Stimulated activated CD8-positive, alpha-beta memory T cell treated with anti-CD3 and anti-CD28 coated beads, Interleukin-4, amount 100 ng/mL, for 24 hours (primary cell): Measurements from ENCODE around the gene TNFAIP1.
"Not testable (repeated sequence)": the region's sequence is repeated elsewhere in the genome, so short reads cannot be mapped to it uniquely, and the experiment has no call there.

Source experiments
- DNase-seq: peaks from one replicate; pipeline ENCODE4 v3.0.0-alpha.2; 2020; ENCODE audit warnings: low read depth

Gene TNFAIP1

DNA sequence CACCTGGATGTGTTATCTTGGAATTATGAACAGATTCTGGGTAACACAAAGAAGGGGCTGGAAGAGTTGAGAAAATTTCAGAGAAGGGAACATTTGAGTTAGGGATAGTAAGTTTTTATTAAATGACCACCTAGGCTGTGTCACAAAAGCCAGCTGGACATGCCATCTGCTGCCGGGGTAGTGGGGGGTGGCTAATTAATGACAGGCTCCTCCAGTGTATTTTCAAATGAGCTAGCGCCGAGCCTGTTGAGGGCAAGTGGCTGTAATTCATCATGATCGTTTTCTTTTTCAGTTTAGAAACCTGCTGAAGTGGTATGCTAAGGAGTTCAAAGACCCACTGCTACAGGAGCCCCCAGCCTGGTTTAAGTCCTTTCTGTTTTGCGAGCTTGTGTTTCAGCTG, 10.3 kb upstream of the TNFAIP1 start:
- no peak for DNase-seq

DNA sequence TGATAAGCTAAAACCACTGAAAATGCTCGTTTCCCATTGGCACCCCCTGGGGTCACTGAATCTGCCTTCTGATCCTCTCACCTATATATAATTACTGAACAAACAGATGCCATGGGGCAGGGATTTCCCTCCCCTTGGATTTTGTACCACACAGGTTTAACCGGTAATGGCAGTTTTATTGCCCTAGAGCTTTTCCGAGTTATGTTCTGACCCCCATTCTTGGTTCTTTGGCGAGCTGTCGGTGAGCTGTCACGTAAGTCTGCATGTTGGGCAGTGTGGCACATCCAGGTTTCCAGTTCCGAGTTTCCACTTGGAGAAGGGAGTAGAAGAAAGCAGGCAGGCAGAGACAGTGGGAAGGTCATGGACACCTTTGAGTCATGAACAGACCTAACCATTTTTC, 9.4 kb upstream of the TNFAIP1 start:
- DNase-seq: no peak

DNA sequence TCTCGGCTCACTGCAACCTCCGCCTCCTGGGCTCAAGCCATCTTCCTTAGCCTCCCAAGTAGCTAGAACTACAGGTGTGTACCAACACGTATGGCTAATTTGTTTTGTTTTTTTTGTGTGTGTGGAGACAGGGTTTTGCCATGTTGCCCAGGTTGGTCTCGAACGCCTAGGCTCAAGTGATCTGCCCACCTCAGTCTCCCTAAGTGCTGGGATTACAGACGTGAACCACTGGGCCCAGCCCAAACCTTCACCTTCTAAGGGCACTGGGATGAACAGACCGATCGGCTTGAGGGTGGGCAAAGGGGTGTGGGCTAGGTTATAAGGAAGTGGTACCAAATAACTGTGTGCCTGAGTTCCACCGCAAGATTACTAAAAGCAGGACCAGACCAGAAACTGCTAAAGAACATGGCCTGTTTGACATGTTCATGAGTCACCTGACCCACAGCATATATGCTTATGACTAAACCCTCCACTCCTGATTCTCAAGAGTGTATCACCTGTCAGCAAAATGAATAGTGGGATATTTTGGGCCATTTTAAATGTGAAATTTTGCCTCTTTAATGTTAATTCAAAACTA, 8.4 kb upstream of the TNFAIP1 start:
- DNase-seq: no peak

DNA sequence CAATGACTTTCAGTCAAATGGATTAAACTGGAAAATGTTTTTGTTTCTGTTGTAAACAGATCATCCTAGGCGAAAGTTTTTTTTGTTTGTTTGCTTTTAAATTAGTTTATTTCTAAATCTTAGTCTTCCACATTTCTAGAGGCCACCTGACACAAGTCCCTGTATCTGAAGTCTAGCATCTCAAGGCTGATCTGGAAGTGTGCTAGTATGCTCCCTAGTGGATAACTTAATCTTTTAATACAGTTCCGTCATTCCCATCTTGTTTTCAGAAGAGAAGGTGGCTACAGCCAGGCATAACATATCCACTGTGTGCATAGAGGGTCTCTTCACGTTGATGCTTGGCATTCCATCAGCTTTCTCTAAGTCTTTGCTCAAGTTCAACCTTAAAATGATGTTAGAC, 7.9 kb upstream of the TNFAIP1 start:
- DNase-seq: no peak

DNA sequence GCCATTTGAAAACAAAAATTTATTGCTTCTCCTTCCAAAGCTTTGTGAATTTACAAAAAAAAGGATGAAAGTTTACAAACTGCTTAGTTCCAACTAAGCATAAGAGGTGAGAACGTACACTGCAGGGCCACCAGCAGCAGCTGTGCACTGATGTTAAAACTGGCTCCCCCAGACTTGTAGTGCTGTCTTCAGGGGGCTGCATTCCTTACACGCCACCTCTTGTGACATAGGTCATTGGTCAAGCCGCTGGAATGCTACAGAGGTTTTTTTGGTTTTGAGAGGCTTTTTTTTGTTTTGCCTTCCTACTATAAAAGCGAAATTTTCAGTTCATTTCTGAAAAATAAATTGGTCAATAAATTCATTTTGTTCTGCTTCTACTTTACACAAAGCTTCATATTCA, 7.2 kb upstream of the TNFAIP1 start:
- DNase-seq: no peak

DNA sequence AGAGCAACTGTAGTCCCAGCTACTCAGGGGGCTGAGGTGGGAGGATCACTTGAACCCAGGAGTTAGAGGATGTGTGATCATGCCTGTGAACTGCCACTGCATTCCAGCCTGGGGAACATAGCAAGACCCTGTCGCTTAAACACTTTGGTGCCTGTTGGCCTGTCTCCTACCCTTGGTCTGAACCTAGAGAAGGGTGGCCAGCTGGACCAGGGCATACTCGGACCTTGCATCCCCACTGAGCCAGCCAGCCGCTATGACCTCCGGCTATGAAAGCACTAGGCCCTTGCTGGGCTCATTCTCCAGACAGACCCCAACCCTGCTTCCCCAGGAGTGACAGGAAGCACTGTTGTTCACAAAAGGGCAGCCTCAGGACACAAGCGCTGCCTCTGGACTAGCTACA, 4.9 kb upstream of the TNFAIP1 start:
- no peak for DNase-seq

DNA sequence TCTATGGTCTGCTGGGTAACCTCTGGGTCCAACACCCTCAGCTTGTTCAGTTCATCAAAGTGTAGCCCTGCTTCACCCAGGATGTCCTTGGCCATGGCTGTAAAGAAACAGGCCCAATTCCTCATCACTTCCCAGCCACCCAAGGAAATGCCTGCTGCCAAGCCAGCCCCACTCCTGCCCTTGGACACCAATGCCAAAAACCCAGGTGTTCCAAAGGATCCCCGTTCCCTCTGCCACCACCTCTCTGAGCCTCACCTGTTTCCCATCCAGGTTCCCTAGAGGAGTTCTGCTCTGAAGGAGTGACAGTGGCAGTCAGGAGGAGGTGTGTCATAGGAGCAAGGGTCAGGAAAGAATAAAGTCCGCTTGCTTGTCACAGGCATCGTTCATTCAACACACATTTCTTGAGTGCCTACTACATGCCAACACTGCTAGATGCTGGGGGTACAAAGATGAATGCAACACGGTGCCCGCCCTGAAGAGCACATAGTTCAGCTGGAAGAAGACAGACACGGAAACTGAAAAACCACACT, 3.6 kb upstream of the TNFAIP1 start:
- DNase-seq: no peak

DNA sequence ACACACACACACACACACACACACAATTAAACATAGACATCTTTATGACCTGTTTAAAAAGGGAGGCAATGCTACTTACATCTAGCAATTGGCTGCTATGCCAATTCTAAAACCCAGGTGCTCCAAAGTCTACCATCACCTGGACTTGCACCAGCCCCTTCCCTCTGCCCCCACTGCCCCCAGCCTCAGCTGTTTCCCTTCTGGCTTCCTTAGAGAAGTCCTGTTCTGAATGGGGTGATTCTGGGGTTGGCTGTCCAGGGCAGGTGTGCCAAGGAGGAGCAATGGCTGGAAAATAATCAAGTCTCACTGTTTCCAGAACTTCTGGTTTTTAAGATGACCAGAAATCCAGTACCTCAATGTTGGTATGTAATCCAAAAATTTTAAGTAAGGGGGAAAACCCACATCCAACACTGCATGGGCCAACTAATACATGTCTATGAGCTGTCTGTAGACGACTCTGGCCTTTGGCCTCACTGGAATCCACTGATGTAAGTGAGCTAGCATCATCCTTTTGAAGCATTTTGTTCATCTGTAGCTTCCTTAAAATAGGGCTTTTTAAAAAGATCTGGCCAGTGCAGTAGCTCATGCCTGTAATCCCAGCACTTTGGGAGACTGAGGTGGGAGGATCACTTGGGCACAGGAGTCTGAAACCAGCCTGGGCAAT, 2.3 kb upstream of the TNFAIP1 start:
- no peak for DNase-seq

DNA sequence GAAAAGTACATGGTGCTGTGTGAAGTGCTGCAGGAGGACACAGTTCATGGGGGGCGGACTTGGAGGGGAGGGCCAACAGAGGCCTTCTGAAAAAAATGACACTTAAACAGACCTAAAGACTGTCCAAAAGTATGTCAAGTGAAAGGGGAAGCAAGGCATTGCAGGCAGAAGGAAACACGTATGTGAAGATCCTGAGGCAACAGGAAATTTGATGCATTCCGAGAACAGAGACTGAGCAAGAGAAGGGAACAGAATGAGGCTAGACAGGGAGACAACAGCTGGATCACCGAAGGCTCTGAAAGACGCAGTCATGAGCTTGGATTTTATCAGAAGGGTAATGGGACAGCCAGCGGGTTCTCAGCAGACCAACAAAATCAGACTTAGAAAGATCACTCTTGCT, 1.4 kb upstream of the TNFAIP1 start:
- DNase-seq: no peak

DNA sequence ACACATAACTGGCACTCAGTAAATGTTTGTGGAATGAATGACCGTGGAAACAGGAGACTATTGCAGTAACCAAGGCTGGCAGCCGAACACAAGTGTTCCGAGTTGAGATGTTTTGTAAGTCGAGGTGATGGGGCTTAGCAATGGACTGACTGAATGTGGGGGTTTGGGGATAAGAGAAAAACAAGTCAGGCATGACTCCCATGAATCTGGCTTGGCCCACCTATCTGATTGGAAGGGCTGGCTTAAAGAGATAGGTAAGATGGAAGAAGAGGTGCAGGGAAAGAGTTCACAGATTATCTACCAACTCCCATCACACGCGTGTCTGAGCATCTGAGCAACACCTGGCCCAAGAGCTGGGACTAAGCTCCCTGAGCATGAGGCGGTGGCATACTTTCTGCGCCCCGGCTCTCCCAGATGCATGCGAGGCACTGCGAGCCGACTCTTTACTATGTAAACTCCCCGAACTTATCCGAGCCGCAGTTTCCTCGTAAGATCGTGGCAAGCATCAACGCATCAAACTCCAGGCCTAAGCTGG, 828 bp upstream of the TNFAIP1 start:
- DNase-seq: no peak

DNA sequence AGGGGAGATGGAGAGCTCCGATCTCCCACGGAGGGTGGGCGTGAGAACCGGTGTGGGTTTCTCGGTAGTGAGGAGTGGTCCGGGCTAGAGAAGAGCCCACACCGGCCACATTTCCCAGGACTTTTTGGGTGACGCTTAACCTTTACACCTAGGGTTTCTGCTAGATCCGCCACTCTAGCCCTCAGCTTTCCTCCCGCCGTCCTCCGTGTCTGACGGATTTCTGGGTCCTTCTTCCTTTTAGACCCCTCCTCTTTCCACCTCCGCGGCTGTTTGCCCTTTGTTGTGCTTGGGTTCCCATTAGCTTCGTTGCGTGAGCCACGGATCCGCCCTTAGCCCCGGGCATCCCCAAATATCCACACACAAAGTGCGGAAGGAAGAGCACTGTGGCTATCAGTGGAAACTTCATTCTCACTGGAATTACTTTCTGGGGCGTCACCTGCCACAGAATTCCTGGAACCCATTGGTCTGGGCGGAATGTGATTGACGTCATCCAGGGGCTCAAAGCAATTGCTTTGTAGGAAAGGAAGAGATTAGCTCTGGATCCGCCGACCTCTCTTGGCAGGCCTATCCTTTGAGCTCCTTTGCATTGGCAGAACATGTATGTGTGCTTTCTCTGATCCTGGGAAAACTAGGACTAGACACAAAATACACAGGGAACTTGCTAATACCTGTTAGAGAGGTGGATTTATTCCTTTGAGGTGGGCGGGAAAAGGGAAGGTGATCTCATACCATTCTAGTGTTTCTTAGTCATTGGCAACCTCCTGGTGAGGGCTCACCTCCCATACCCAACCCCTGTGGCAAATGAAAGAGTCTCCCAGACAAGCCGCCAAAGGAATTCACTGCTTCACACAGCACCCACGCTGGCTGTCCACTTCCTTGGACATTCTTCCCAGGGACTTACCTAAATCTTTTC, 654 bp downstream of the TNFAIP1 start:
- no peak for DNase-seq

DNA sequence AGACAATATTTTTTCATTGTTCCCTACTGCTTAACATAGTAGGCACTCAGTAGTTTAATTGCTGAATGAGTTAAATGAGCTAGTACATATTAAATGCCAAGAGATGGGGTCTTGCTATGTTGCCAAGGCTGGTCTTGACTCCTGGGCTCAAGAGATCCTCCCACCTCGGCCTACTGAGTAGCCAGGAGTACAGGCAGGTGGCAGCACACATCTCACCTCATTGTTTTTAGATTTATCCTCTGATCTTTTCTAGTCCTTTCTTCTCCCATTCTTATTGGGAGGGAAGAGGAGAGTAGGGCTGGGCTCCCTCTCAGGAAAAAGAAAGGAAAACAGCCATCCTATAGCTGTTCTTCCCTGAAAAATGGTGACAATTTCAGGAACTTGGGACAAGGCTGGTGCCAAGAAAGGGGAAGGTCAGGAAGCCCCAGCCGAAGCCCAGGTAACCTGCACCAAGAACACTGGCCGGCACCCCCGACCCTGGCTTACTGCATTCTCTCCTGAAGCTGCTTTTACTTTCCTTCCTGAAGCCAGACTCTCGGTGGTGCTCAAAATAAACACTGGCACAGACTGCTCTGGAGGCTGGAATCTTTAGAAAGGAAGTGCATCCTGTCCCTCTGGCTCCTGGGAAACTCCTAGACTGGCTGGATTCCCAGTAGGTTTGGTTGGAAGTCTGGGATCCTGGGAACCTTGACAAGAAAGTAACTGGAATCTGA, 2.7 kb downstream of the TNFAIP1 start:
- no peak for DNase-seq

DNA sequence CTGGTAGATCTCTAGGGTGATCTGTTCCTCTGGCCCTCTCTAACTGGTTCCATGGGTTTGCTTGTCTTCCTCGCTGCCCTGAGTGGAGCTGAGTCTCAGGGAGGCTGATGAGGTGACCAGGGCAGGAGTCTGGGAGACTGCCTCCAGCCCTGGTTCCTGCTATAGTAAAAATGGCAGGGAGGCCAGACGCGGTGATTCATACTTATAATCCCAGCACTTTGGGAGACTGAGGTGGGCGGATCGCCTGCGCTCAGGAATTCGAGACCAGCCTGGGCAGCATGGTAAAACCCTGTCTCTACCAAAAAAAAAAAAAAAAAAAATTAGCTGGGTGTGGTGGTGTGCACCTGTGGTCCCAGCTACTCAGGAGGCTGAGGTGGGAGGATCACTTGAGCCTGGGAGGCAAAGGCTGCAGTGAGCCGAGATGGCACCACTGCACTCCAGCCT, 3.2 kb downstream of the TNFAIP1 start:
- not testable (repeated sequence) for DNase-seq

DNA sequence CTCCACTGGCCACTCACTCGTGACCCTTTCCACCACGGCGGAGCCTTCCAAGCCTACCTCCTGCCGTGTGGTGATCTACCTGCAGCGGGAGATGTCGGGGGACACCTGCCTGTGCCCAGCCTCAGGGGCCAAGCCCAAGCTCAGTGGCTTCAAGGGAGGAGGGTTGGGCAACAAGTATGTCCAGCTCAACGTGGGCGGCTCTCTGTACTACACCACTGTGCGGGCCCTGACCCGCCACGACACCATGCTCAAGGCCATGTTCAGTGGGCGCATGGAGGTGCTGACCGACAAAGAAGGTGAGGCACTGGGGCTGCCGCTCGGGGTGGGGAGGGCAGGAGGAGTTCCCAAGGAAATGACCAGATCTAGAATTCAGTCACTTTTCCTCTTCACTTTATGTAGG, 3.9 kb downstream of the TNFAIP1 start:
- no peak for DNase-seq

DNA sequence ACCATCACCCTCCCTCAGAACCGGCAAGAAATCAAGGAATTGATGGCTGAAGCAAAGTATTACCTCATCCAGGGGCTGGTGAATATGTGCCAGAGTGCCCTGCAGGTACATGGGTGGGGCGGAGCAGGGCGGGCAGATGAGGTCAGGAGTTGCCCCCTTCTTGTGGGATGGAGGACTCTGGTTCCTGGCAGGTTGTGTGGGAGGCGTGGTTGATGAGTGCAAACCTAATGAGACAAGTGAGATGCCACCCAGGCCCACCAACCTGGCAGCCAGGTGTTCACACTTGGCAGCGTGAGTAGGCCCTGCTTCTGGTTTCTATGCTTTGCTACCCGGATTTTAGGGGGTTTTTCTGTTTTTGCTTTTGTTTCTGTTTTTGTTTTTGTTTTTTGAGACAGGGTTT, 4.8 kb downstream of the TNFAIP1 start:
- DNase-seq: no peak

DNA sequence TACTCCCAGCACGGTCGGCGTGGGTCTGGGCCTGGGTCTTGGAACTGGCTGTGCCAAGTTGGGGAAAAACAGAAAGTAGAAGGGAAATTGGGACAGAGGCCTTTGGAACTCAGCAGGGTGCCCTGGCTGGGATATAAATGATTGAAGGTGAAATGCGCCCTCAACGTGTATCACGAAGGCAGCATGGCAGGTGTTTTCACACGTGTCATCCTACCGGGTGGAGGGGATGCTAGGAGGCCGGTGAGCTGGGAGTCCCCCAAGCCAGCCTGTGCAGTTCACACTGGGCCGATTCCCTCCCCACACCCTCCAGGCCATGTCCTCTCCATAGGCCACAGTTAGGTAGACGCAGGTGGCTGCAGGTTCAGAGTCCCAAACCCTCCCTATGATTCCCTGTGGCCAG, 6.0 kb downstream of the TNFAIP1 start:
- DNase-seq: no peak

DNA sequence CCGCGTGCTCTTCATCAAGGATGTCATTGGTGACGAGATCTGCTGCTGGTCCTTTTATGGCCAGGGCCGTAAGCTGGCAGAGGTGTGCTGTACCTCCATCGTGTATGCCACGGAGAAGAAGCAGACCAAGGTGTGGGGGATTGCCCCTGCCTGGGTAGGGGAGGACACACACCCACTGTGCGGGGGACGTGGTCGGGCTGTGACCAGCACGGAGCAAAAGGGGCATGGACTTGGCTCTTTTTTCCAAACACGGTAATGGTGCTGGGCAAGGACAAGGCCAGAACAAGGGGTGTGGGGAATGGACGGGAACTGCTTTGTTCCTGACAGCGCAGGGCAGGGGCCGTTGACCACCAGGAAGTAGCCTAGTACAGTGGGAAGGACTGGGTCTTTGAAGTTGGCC, 6.8 kb downstream of the TNFAIP1 start:
- no peak for DNase-seq

DNA sequence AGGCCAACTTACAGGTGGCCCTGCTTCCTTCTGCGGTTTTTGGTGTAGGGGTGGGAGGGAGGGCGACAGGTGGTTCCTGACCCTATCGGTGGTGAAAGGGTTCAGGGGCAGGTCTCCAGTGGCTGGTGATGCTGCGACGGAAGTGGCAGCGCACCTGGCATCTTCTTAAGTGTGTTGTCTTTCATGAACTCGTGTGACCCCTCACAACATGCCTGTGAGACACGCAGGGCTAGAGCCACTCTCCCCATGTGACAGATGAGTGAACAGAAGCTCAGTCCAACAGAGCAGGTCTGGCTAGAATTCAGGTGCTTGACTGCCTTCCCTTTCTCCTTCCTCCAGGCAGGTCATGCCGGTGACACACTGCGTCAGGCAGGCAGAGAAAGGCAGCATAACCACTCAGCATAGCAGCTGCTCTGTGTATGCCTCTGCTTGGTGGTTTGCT, 8.0 kb downstream of the TNFAIP1 start:
- no peak for DNase-seq

DNA sequence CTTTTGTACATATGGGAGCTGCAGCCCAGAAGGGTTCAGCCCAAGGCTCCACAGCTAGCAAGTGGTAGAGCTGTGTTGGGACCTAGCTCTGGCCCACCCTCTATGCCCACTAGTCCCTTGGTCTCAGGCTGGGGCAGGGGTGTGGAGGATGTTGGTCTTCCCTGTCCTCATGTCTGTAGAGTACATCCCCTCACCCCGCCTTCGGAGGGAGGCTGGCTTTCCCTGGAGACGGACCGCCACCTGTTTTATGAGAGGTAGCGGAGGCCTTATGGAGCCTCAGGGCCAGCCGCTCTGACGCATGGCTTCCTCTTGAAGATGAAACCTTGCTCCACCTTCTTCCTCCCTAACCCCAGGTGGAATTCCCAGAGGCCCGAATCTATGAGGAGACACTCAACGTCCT, 8.4 kb downstream of the TNFAIP1 start:
- no peak for DNase-seq

DNA sequence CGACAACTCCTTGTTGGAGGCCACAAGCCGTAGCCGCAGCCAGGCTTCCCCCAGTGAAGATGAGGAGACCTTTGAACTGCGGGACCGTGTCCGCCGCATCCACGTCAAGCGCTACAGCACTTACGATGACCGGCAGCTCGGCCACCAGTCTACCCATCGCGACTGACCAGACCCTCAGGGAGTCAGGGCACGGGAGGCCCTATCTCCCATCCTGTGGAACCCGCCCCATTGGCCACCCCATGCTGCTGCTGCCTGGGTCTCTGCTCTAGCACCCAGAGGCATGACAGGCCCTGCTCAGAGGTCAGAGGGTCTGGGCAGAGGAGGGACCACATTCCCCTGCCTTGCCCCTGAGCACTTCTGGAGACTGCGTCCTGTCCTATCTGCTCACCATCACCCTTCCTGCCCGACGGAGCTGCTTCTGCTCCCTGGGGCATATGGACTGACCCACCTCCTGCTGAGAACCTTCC, 8.9 kb downstream of the TNFAIP1 start:
- DNase-seq: no peak

DNA sequence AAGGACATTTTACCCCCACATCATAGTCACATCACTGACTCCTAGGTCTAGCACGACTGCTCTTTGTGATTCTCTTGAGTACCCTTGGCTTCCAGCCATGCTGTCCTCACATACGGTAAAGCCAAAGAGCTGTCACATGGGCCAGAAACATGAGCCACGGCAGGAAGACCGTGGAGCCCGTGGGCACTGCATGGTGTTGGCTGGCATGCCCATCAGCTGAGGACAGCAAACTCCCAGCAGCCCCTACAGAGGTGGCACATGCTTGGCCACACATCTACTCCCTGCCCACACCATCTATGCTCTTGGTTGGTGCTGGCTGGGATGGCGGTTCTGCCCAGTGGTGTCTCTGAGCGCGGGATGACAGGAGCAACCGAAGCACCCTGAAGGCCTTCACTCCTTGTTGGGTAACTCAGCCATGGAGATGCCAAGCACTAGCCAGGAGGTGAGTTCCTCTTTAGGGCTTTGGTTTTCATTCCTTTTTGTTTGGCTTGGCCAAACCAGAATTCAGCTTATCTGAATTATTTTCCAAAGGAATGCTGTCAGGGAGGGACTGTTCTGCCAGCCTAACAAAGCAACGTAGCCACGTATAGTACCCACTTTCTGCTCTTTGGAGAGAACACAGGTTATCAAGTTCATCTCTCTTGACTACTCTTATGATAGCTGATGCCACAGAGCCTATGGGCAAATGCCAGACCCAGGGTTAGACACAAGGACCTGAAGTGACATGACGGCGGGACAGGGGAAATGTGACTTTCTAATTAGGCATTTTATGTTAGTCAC, 10.0 kb downstream of the TNFAIP1 start:
- no peak for DNase-seq
